Breast epithelium (tissue), 3 donors: ENCODE results near the gene B4GALNT1.

ENCODE experiments used
- CTCF ChIP-seq, 3 donors: fragments of 450-650 bp; IDR thresholded peaks; one replicate each; pipeline ENCODE4 v1.5.1; 2016 to 2017; ENCODE audit warnings: antibody characterized with exemption in 3 of 3, mild to moderate bottlenecking in 3 of 3, moderate library complexity in 3 of 3
- POLR2A ChIP-seq: fragments of 450-650 bp; IDR thresholded peaks from one replicate; pipeline ENCODE4 v1.6.1; 2016; ENCODE audit warnings: antibody characterized with exemption, mild to moderate bottlenecking, moderate library complexity
- POLR2AphosphoS5 ChIP-seq, 3 donors: sonication (generic); formaldehyde crosslinking; IDR thresholded peaks; one replicate each; pipeline ENCODE4 v1.6.1; 2017; ENCODE audit warnings: antibody characterized with exemption in 3 of 3

GRCh38 chr12:57628280-57629191 lies 4.5 kb downstream of the B4GALNT1 start:
- TF ChIP-seq CTCF (IDR thresholded peaks at IDR 0.05) (no peak), POLR2A (no peak), POLR2AphosphoS5 (IDR thresholded peaks at IDR 0.05) (no peak)
